Measurements from ENCODE around the gene SON.
"Not testable (repeated sequence)": the region's sequence is repeated elsewhere in the genome, so short reads cannot be mapped to it uniquely, and the experiment has no call there.

- TF ChIP-seq CTCF (conservative IDR thresholded peaks at IDR 0.05; ENCODE audit: low read depth, low read length); EZH2 (IDR thresholded peaks at IDR 0.05; ENCODE audit: borderline replicate concordance, low read depth, low read length, poor library complexity, severe bottlenecking): not testable (repeated sequence)
Observed at GRCh38 chr21:33507003-33507402, 35.8 kb upstream of the SON start.
